Right lobe of liver (tissue), 6 donors: Measurements from ENCODE around the gene DTNA. TPM values are rescaled to one million over a fixed set of nuclear protein-coding genes. Genes with fewer than 3 reads are reported as not detected.

ENCODE experiments used
- ATAC-seq, 4 donors: fragments of 200-7000 bp; cut with Tn5 transposase; one replicate each; pipeline ENCODE4 v1.9.1; 2020; ENCODE audit warnings: mild to moderate bottlenecking in 4 of 4, moderate library complexity in 4 of 4
- DNase-seq, 3 donors: peaks; one replicate each; pipeline ENCODE4 v3.0.0-alpha.2; 2020
- H3K27ac ChIP-seq, 3 donors: fragments of 200-600 bp; one replicate each; pipeline ENCODE4 v1.8.0; 2022
- H3K27me3 ChIP-seq, 2 donors: fragments of 200-600 bp; one replicate each; pipeline ENCODE4 v1.8.0; 2022
- H3K36me3 ChIP-seq, 4 donors: fragments of 200-600 bp; sonication (generic) in 1 of 4; one replicate each; pipeline versions ENCODE4 v1.5.1 to v1.8.0; 2017 to 2022; ENCODE audit warnings: control low read depth in 1 of 4
- H3K4me1 ChIP-seq, 4 donors: fragments of 200-600 bp; sonication (generic) in 1 of 4; one replicate each; pipeline versions ENCODE4 v1.5.1 to v1.8.0; 2017 to 2022; ENCODE audit warnings: control low read depth in 1 of 4
- H3K4me3 ChIP-seq, 3 donors: fragments of 200-600 bp; one replicate each; pipeline ENCODE4 v1.8.0; 2022
- H3K9me3 ChIP-seq, 4 donors: fragments of 200-600 bp; sonication (generic) in 1 of 4; one replicate each; pipeline versions ENCODE4 v1.5.1 to v1.8.0; 2017 to 2022; ENCODE audit warnings: control low read depth in 1 of 4
- POLR2A ChIP-seq: fragments of 450-650 bp; IDR thresholded peaks from one replicate; pipeline ENCODE4 v1.6.1; 2017; ENCODE audit warnings: antibody characterized with exemption, mild to moderate bottlenecking
- WGBS: methylation state at CpG from one replicate; pipeline ENCODE4 v1.1.6; 2018; ENCODE audit warnings: low coverage, low lambda C conversion rate; ENCODE audit not compliant: insufficient coverage; ENCODE audit errors: missing lambda C conversion rate; 5-methylcytosine and 5-hydroxymethylcytosine counted together
- intact Hi-C, 2 donors: fragments of 100-400 bp; cut with DNase I; formaldehyde crosslinking; loops; one replicate each; pipeline versions ENCODE4 v1.11.2 to v1.14.1; 2022
- total RNA-seq, 6 experiments: library from RNA; depleted of rRNA in 2 of 6; stranded (reverse); fragments of >200 nt in 2 of 6; fragmentation: NEBNext Ultra II Directional in 3 of 6; extraction: Animal tissue kit (Norgen Biotek cat#: 25700) in 3 of 6; gene quantifications; one replicate each; pipeline versions ENCODE4 v1.1.0 to v1.2.4, GENCODE V29; 2016 to 2023
- TF ChIP-seq, protein P1 (sequence below), 4 donors: fragments of 200-600 bp in 3 of 4; fragments of 450-650 bp in 1 of 4; IDR thresholded peaks; one replicate each; pipeline versions ENCODE4 v1.5.1 to v1.8.0; 2016 to 2022; ENCODE audit warnings: antibody characterized with exemption in 4 of 4, mild to moderate bottlenecking in 2 of 4
- donor health status: DM: no; HTN: yes; CAD: no.
- donor health status: DM: no; HTN: no; CAD: no.
- donor health status: DM: no; HTN: no; CAD: no.
- donor health status: DM: no; HTN: yes; CAD: no.
- donor health status: DM: no; HTN: yes; CAD: no.

The DTNA gene
- total RNA-seq, 6 experiments from 2014 or later: 0.90 to 29.4 (median 13.7) TPM

DNA sequence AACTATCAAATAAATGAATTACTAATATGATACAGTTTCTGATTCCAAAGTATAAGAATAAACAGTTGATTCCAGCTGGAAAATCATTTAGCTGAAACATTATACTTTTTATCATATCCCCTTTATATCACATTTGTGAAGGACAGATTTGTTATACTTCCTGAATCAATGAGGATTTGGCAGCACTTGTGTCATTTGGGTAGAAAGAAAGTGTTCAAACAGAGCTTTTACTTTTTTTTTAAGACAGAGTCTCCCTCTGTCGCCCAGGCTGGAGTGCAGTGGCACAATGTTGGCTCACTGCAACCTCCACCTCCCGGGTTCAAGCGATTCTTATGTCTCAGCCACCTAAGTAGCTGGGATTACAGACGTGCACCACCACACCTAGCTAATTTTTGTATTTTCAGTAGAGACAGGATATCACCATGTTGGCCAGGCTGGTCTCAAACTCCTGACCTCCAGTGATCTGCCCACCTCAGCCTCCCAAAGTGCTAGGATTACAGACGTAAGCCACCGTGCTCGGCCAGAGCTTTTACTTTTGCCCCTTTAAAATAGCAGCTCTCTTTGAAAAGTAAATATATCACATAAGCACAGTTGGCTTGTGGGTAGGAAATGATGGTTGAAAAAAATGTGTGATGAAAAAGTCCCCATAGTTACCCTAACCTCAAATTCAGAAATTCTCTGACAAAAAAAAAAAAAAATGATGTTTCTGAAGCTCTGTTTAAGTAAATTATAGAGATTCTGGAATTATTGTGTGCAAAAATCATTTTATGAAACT, 95.2 kb downstream of the DTNA start:
- no peaks in the 10 kb centered on the region for H3K9me3 ChIP-seq
- intact Hi-C loops: no loop called here
- ATAC-seq (peak in 3 of 4 donors; percentile 13 to 40 (median 27)), DNase-seq (no peak)
- H3K4me3 ChIP-seq: no peak overlapping the region
- peaks cover 0 to 32% (median 0%) of the 10 kb centered on the region in 4 donors for H3K4me1 ChIP-seq
- TF ChIP-seq, protein P1, sequence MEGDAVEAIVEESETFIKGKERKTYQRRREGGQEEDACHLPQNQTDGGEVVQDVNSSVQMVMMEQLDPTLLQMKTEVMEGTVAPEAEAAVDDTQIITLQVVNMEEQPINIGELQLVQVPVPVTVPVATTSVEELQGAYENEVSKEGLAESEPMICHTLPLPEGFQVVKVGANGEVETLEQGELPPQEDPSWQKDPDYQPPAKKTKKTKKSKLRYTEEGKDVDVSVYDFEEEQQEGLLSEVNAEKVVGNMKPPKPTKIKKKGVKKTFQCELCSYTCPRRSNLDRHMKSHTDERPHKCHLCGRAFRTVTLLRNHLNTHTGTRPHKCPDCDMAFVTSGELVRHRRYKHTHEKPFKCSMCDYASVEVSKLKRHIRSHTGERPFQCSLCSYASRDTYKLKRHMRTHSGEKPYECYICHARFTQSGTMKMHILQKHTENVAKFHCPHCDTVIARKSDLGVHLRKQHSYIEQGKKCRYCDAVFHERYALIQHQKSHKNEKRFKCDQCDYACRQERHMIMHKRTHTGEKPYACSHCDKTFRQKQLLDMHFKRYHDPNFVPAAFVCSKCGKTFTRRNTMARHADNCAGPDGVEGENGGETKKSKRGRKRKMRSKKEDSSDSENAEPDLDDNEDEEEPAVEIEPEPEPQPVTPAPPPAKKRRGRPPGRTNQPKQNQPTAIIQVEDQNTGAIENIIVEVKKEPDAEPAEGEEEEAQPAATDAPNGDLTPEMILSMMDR (IDR thresholded peaks at IDR 0.05): peak in 1 of 4 donors; percentile 6
- no peak for TF ChIP-seq POLR2A
- no peak overlapping the region for H3K27ac ChIP-seq
- WGBS: 27% methylated on average over 7 of the region's 7 CpGs
- H3K36me3 ChIP-seq: no peaks in the 10 kb centered on the region
- H3K27me3 ChIP-seq: no peaks in the 10 kb centered on the region

DNA sequence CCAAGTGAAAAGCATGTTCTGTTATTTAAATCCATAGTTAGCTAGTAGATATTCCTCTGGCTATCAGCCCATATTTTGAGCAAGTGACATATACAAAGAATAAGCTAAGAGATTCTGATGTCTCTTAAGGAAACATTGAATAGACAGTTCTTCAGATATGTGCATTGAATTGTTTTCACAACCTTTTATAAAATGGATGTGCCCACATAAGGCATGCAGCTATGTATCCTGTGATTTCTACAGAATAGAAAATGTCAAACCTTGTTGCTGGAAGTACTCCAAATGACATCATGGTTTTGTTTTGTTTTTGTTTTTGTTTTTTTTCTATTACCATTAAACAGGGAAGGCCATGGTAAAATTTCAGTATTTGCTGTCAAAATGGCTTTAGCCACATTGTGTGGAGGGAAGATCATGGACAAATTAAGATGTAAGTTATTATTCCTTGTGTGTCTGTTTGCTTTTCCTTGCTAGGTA, 95.8 kb downstream of the DTNA start:
- intact Hi-C loops: no loop called here
- no peak for ATAC-seq
- TF ChIP-seq, protein P1 (IDR thresholded peaks at IDR 0.05): no peak
- no peak for TF ChIP-seq POLR2A
- Histone ChIP-seq H3K9me3 (no peaks in the 10 kb centered on the region), H3K4me3 (no peak overlapping the region), H3K27me3 (no peaks in the 10 kb centered on the region), H3K4me1 (peaks cover 0 to 32% (median 0%) of the 10 kb centered on the region in 4 donors), H3K36me3 (no peaks in the 10 kb centered on the region), H3K27ac (no peak overlapping the region)
- DNase-seq: no peak

DNA sequence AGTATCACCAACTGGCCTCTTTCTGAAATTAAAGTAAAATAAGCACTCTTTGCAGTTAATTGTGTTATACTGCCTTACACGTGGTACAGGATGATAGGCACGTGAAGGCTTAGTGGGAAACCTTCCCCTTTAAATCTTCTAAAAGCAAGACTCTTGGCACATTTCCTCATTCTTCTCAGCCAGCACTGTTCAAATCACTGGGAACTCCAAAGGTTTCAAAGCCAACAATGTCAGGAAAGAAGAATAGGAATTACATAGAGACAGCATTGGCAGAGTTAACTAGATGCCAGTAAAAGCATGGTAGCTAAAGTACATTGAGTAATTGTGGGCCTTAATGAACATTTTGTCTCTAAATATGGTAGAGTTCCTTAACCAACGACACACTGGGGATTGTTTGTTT, 96.4 kb downstream of the DTNA start:
- WGBS: 17% methylated on average over 3 of the region's 3 CpGs
- TF ChIP-seq, protein P1 (IDR thresholded peaks at IDR 0.05): no peak
- TF ChIP-seq POLR2A: no peak
- H3K9me3 ChIP-seq: no peaks in the 10 kb centered on the region
- no peaks in the 10 kb centered on the region for H3K27me3 ChIP-seq
- H3K4me1 ChIP-seq: peaks cover 0 to 32% (median 0%) of the 10 kb centered on the region in 4 donors
- intact Hi-C loops: no loop called here
- ATAC-seq: peak in 3 of 4 donors; percentile 20 to 64 (median 24)
- no peak overlapping the region for H3K27ac ChIP-seq
- no peak overlapping the region for H3K4me3 ChIP-seq
- H3K36me3 ChIP-seq: no peaks in the 10 kb centered on the region
- no peak for DNase-seq

DNA sequence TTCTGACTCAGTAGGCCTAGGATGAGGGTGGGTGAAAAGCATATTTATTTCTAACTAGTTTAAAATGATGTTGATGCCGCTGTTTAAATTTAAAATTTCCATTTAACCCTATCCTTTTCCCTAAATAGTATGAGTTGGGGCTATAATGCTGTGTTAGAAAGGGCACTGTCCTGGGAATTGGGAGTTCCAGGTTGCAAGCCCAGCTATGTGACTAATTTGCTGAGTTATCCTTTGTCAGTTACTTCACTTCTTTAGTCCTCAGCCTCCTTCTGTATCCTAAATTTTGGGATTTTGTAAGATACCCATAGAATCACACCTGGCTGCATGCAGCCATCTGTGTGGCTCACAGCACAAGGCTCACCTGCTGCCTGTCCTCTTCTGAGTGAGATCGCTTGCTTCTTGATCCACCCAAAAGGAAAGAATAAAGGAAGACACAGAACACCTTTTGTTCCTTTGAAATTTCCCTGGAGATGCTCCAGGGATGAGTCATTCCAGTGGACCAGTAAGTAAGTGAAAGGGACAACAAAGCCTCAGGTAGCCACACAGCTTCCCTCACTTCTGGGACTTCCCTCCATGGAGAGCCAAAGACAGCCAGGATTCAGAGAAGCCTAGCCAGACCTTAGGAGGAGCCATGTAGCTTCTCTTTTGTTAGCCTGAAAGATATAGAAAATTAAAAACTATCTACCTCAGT, 97.2 kb downstream of the DTNA start:
- Histone ChIP-seq H3K4me1 (peaks cover 0 to 32% (median 0%) of the 10 kb centered on the region in 4 donors), H3K27ac (peak overlapping the region in 1 of 3 donors; percentile 35), H3K27me3 (no peaks in the 10 kb centered on the region), H3K9me3 (no peaks in the 10 kb centered on the region), H3K4me3 (no peak overlapping the region), H3K36me3 (no peaks in the 10 kb centered on the region)
- TF ChIP-seq, protein P1 (IDR thresholded peaks at IDR 0.05): no peak
- no peak for TF ChIP-seq POLR2A
- ATAC-seq (peak in 3 of 4 donors; percentile 30 to 65 (median 39)), DNase-seq (no peak)
- 87% methylated on average over 2 of the region's 2 CpGs for WGBS
- intact Hi-C loops: no loop called here
